Activated CD8-positive, alpha-beta T cell treated with anti-CD3 and anti-CD28 coated beads for 36 hours (primary cell): ENCODE results near the gene CEP57L1. TPM values are rescaled to one million over a fixed set of nuclear protein-coding genes. Genes with fewer than 3 reads are reported as not detected.

Experiments used
- ATAC-seq: fragments of 200-7000 bp; cut with Tn5 transposase; one replicate; pipeline ENCODE4 v1.10.0; 2021; ENCODE audit warnings: mild to moderate bottlenecking, moderate library complexity
- CTCF ChIA-PET: fragments of 350-600 bp; sonication (Branson Sonifier 250); formaldehyde crosslinking; loops from one replicate; lab custom pipeline; 2021; ENCODE audit warnings: antibody characterized with exemption; lab: Charles Lee
- POLR2A ChIA-PET: fragments of 350-600 bp; sonication (Branson Sonifier 250); formaldehyde crosslinking; loops from one replicate; lab custom pipeline; 2021; ENCODE audit warnings: antibody characterized with exemption; lab: Charles Lee
- DNase-seq: peaks from one replicate; pipeline ENCODE4 v3.0.0-alpha.2; 2020
- H3K27ac Mint-ChIP-seq: one replicate; pipeline ENCODE4 v1.8.0; 2021; ENCODE audit warnings: mild to moderate bottlenecking, mixed read lengths
- H3K27me3 Mint-ChIP-seq: one replicate; pipeline ENCODE4 v1.8.0; 2021; ENCODE audit warnings: mixed read lengths
- H3K36me3 Mint-ChIP-seq: one replicate; pipeline ENCODE4 v1.8.0; 2021; ENCODE audit warnings: low read depth, mixed read lengths
- H3K4me1 Mint-ChIP-seq: one replicate; pipeline ENCODE4 v1.8.0; 2021; ENCODE audit warnings: low read depth, mixed read lengths
- H3K4me3 Mint-ChIP-seq: one replicate; pipeline ENCODE4 v1.8.0; 2021; ENCODE audit warnings: mild to moderate bottlenecking, moderate library complexity, mixed read lengths
- H3K9me3 Mint-ChIP-seq: one replicate; pipeline ENCODE4 v1.8.0; 2021; ENCODE audit warnings: mixed read lengths
- intact Hi-C: fragments of 100-400 bp; cut with micrococcal nuclease; formaldehyde crosslinking; loops from one replicate; pipeline ENCODE4 v1.10.0; 2022
- total RNA-seq, 2 experiments: library from RNA; stranded (reverse); gene quantifications; one replicate each; pipeline ENCODE4 v1.2.3, GENCODE V29; 2021
- TF ChIP-seq, protein P1 (sequence below): fragments of 200-600 bp; IDR thresholded peaks from one replicate; pipeline ENCODE4 v1.8.0; 2022; ENCODE audit warnings: antibody characterized with exemption, mild to moderate bottlenecking

Gene CEP57L1
- total RNA-seq, 2 experiments from 2014 or later: 25.0 to 25.8 TPM

DNA sequence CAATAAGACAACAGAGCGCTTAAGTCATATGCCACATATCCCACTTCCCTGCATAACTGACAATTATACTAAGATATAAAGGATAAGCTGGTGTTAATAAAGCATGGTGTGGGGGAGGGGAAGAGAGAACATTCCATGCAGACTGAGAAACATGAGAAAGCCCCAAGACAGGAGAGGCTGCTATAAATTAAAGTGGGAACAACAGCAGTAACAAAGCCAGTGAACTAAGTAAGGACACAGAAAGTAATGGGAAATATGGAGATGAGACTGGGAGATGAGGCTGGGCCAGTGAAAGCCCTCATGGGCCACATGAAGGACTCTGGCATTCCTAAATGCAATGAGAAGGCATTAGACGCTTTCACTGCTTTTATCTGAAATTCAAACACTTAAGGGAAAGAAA, 42.0 kb upstream of the CEP57L1 start:
- H3K36me3 Mint-ChIP-seq: no peaks in the 10 kb centered on the region
- H3K9me3 Mint-ChIP-seq: no peaks in the 10 kb centered on the region
- H3K4me1 Mint-ChIP-seq: peaks cover 23% of the 10 kb centered on the region
- ChIA-PET POLR2A (no interaction called here), CTCF (no interaction called here)
- no peak overlapping the region for H3K27ac Mint-ChIP-seq
- ATAC-seq (no peak), DNase-seq (no peak)
- intact Hi-C loops: no loop called here
- H3K27me3 Mint-ChIP-seq: no peaks in the 10 kb centered on the region
- TF ChIP-seq, protein P1, sequence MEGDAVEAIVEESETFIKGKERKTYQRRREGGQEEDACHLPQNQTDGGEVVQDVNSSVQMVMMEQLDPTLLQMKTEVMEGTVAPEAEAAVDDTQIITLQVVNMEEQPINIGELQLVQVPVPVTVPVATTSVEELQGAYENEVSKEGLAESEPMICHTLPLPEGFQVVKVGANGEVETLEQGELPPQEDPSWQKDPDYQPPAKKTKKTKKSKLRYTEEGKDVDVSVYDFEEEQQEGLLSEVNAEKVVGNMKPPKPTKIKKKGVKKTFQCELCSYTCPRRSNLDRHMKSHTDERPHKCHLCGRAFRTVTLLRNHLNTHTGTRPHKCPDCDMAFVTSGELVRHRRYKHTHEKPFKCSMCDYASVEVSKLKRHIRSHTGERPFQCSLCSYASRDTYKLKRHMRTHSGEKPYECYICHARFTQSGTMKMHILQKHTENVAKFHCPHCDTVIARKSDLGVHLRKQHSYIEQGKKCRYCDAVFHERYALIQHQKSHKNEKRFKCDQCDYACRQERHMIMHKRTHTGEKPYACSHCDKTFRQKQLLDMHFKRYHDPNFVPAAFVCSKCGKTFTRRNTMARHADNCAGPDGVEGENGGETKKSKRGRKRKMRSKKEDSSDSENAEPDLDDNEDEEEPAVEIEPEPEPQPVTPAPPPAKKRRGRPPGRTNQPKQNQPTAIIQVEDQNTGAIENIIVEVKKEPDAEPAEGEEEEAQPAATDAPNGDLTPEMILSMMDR: no peak
- H3K4me3 Mint-ChIP-seq: no peak overlapping the region

DNA sequence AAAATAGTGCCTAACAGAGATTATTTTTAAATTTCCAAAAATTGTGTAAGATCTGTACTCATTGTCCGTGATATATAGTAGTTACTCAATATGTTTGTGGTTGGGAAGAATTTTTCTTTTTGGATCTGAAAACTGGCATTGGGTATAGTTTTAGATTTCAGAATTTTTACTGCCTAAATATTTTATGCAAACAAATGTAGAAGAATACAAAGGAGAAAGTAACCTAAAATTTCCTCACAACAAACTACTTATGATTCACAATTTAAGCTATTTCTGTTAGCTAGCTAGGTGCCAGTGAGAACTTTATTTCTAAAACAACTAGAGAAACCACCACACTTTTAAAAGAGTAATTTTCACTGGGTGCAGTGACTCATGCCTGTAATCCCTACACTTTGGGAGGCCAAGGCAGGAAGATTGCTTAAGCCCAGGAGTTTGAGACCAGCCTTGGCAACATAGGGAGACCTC, 39.5 kb upstream of the CEP57L1 start:
- Mint-ChIP-seq H3K9me3 (no peaks in the 10 kb centered on the region), H3K27ac (no peak overlapping the region), H3K36me3 (no peaks in the 10 kb centered on the region), H3K4me1 (peaks cover 36% of the 10 kb centered on the region), H3K27me3 (no peaks in the 10 kb centered on the region), H3K4me3 (no peak overlapping the region)
- ChIA-PET POLR2A (interaction anchor here (0.6 to 1.2 kb wide), 2 partner anchors 39 to 451 kb away, joined by 3 to 4 read pairs; partner anchors contain the start of gene SESN1), CTCF (interaction anchor here (0.8 to 1.6 kb wide), 2 partner anchors 17 to 514 kb away, joined by 3 to 6 read pairs; no protein-coding TSS in a partner anchor)
- ATAC-seq (no peak), DNase-seq (no peak)
- intact Hi-C loops: no loop called here
- TF ChIP-seq, protein P1: no peak

DNA sequence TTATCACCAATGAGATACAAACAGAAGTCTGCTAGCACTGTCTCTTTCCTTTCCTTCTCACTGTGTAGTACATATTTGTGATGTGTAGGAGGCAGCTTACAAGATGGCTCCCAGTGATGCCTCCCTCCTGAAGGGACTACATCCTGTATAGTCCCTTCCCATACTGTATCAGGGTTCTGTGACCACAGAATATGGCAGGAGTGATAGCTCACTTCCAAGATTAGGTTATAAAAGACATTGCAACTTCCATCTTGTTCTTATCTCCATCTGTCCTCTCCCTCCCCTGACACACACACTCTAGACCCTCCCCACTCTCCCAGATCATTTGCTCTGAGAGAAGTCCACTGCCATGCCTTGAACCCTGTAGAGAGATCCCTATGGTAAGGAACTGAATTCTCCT, 38.6 kb upstream of the CEP57L1 start:
- Mint-ChIP-seq H3K27me3 (no peaks in the 10 kb centered on the region), H3K9me3 (no peaks in the 10 kb centered on the region), H3K27ac (no peak overlapping the region), H3K36me3 (no peaks in the 10 kb centered on the region), H3K4me3 (no peak overlapping the region), H3K4me1 (peaks cover 34% of the 10 kb centered on the region)
- intact Hi-C loops: no loop called here
- ATAC-seq: no peak
- CTCF ChIA-PET: interaction anchor here (0.8 to 1.6 kb wide), 2 partner anchors 16 to 515 kb away, joined by 3 to 6 read pairs; no protein-coding TSS in a partner anchor
- DNase-seq: no peak
- POLR2A ChIA-PET: interaction anchor here (1.2 kb wide), 1 partner anchor 38 kb away, joined by 4 read pairs; the partner anchor contains the start of gene SESN1
- TF ChIP-seq, protein P1: no peak

DNA sequence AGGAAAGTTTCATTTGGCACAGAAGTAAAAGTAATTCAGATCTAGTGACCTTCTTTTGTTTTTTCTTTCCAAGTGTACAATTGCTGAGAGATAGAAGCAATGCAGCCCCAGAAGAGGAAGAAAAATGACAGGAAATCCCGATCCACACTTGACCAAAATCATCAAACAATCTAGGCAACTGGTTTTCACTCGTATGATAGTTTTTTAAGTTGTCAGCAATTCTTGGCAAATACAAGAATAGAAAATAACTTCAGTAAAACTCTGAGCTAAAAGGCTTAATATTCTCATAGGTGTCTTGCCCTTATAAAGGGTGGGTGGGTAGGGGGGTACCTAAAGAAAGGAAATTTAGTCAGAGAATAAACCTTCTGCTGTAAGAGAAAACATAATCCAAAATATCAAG, 36.7 kb upstream of the CEP57L1 start:
- ATAC-seq (no peak), DNase-seq (no peak)
- no peaks in the 10 kb centered on the region for H3K9me3 Mint-ChIP-seq
- TF ChIP-seq, protein P1: no peak
- no peak overlapping the region for H3K4me3 Mint-ChIP-seq
- CTCF ChIA-PET: interaction anchor here (0.9 to 1.5 kb wide), 4 partner anchors 13 to 184 kb away, joined by 3 to 5 read pairs (median 3); no protein-coding TSS in a partner anchor
- intact Hi-C loops: no loop called here
- H3K36me3 Mint-ChIP-seq: no peaks in the 10 kb centered on the region
- H3K27ac Mint-ChIP-seq: no peak overlapping the region
- POLR2A ChIA-PET: no interaction called here
- no peaks in the 10 kb centered on the region for H3K27me3 Mint-ChIP-seq
- peaks cover 34% of the 10 kb centered on the region for H3K4me1 Mint-ChIP-seq

DNA sequence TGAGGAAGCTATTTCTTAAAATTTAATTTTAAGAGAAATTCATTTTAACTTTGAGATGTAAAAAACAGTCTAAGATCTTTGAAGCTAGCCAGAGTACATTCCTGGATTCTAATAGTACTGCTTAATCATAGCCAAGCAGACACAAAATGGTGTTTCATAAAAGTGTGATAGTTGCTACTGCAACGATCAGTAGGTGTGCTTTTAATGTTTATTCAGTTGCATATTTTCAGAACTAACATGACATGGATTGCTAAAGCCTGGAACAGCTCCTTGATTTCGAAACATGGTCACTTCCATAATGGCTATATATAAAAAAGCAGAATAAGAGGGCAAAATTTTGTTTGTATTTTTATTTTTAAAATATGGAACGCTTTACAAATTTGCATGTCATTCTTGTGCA, 36.2 kb upstream of the CEP57L1 start:
- H3K36me3 Mint-ChIP-seq: no peaks in the 10 kb centered on the region
- ChIA-PET POLR2A (no interaction called here), CTCF (interaction anchor here (0.9 to 1.5 kb wide), 5 partner anchors 12 to 184 kb away, joined by 3 to 5 read pairs (median 3); no protein-coding TSS in a partner anchor)
- peak overlapping the region; percentile 92 for H3K27ac Mint-ChIP-seq
- intact Hi-C loops: no loop called here
- peak overlapping the region; percentile 47 for H3K4me3 Mint-ChIP-seq
- DNase-seq: no peak
- TF ChIP-seq, protein P1: no peak
- no peak for ATAC-seq
- peaks cover 37% of the 10 kb centered on the region for H3K4me1 Mint-ChIP-seq
- no peaks in the 10 kb centered on the region for H3K27me3 Mint-ChIP-seq
- H3K9me3 Mint-ChIP-seq: no peaks in the 10 kb centered on the region
